ES-I3 (cell line): ENCODE measurements around the gene RNU11.
"Not testable (repeated sequence)": the region's sequence is repeated elsewhere in the genome, so short reads cannot be mapped to it uniquely, and the experiment has no call there.

Experiments used
- H3K36me3 ChIP-seq: 2 replicates; pipeline ENCODE4 v1.6.1; 2013; ENCODE audit warnings: mild to moderate bottlenecking, low read length, control low read depth, moderate library complexity; ENCODE audit not compliant: insufficient read depth
- H3K4me1 ChIP-seq: 2 replicates; pipeline ENCODE4 v1.6.1; 2013; ENCODE audit warnings: mild to moderate bottlenecking, control low read depth, low read length; ENCODE audit not compliant: insufficient read depth
- H3K9ac ChIP-seq: 2 replicates; pipeline ENCODE4 v1.6.1; 2013; ENCODE audit warnings: low read depth, mild to moderate bottlenecking, low read length, moderate library complexity
- H3K9me3 ChIP-seq: 2 replicates; pipeline ENCODE4 v1.6.1; 2013; ENCODE audit warnings: mild to moderate bottlenecking, low read length, moderate library complexity; ENCODE audit not compliant: control insufficient read depth, insufficient read depth

RNU11 gene

GRCh38 chr1:28645406-28645805 is 3.0 kb upstream of the RNU11 start:
- H3K4me1 ChIP-seq = not testable (repeated sequence)

GRCh38 chr1:28646040-28646439 is 2.4 kb upstream of the RNU11 start:
- Histone ChIP-seq H3K9me3 (no peaks in the 10 kb centered on the region), H3K36me3 (no peaks in the 10 kb centered on the region), H3K9ac (no peak overlapping the region), H3K4me1 (no peaks in the 10 kb centered on the region)

More at GRCh38 chr1:28645406-28645805, 3.0 kb upstream of the RNU11 start:
- H3K9ac ChIP-seq, H3K9me3 ChIP-seq, H3K36me3 ChIP-seq: not testable (repeated sequence)

GRCh38 chr1:28648008-28648473 is 359 bp upstream of the RNU11 start:
- Histone ChIP-seq H3K9ac (peak overlapping the region; percentile 40), H3K9me3 (no peaks in the 10 kb centered on the region), H3K4me1 (no peaks in the 10 kb centered on the region), H3K36me3 (no peaks in the 10 kb centered on the region)

- not testable (repeated sequence) for H3K36me3 ChIP-seq, H3K9ac ChIP-seq, H3K4me1 ChIP-seq, H3K9me3 ChIP-seq
Observed at GRCh38 chr1:28653063-28653462, 4.7 kb downstream of the RNU11 start.

- not testable (repeated sequence) for H3K9ac ChIP-seq, H3K36me3 ChIP-seq, H3K4me1 ChIP-seq, H3K9me3 ChIP-seq
Observed at GRCh38 chr1:28653870-28654269, 5.5 kb downstream of the RNU11 start.

- not testable (repeated sequence) for H3K9ac ChIP-seq, H3K36me3 ChIP-seq, H3K9me3 ChIP-seq, H3K4me1 ChIP-seq
Observed at GRCh38 chr1:28655448-28656311, 7.3 kb downstream of the RNU11 start.

GRCh38 chr1:28656335-28656734 is 7.9 kb downstream of the RNU11 start:
- Histone ChIP-seq H3K4me1 (no peaks in the 10 kb centered on the region), H3K9ac (no peak overlapping the region), H3K36me3 (no peaks in the 10 kb centered on the region), H3K9me3 (no peaks in the 10 kb centered on the region)

GRCh38 chr1:28663871-28664470 is 15.6 kb downstream of the RNU11 start:
- H3K9ac ChIP-seq = no peak overlapping the region
- H3K4me1 ChIP-seq = no peaks in the 10 kb centered on the region; the same call in 1 of the 2 replicates
- H3K9me3 ChIP-seq = no peaks in the 10 kb centered on the region
- H3K36me3 ChIP-seq = no peaks in the 10 kb centered on the region

- Histone ChIP-seq H3K36me3 (no peaks in the 10 kb centered on the region), H3K4me1 (no peaks in the 10 kb centered on the region; the same call in 1 of the 2 replicates), H3K9ac (no peak overlapping the region), H3K9me3 (no peaks in the 10 kb centered on the region)
Observed at GRCh38 chr1:28666806-28667205, 18.4 kb downstream of the RNU11 start.

- peak within 1 kb of the TSS; percentile 75 for H3K9ac ChIP-seq
- H3K36me3 ChIP-seq = no peaks in the 10 kb centered on the region
- H3K4me1 ChIP-seq = no peaks in the 10 kb centered on the region; the same call in 1 of the 2 replicates
- no peaks in the 10 kb centered on the region for H3K9me3 ChIP-seq
Observed at GRCh38 chr1:28668191-28668955, 20.0 kb downstream of the RNU11 start, which contains the start of gene GMEB1. TSS of gene GMEB1 (plus strand) at chr1:28668784. CDS start at chr1:28683613, 14,829 bp downstream.

GRCh38 chr1:28668956-28669723 is 20.7 kb downstream of the RNU11 start:
- Histone ChIP-seq H3K9me3 (no peaks in the 10 kb centered on the region), H3K9ac (peak overlapping the region; percentile 69), H3K36me3 (no peaks in the 10 kb centered on the region), H3K4me1 (no peaks in the 10 kb centered on the region)

GRCh38 chr1:28671254-28671780 is 22.9 kb downstream of the RNU11 start:
- Histone ChIP-seq H3K4me1 (peaks cover 6% of the 10 kb centered on the region), H3K9ac (no peak overlapping the region), H3K9me3 (no peaks in the 10 kb centered on the region; the same call in 1 of the 2 replicates), H3K36me3 (no peaks in the 10 kb centered on the region)

GRCh38 chr1:28672971-28673370 is 24.6 kb downstream of the RNU11 start:
- not testable (repeated sequence) for H3K4me1 ChIP-seq, H3K9me3 ChIP-seq, H3K36me3 ChIP-seq, H3K9ac ChIP-seq

- Histone ChIP-seq H3K36me3 (no peaks in the 10 kb centered on the region), H3K9me3 (no peaks in the 10 kb centered on the region; the same call in 1 of the 2 replicates), H3K4me1 (peaks cover 6% of the 10 kb centered on the region), H3K9ac (no peak overlapping the region)
Observed at GRCh38 chr1:28675924-28676257, 27.5 kb downstream of the RNU11 start.
